ENCODE results near the gene F2RL3. TPM values are rescaled to one million over a fixed set of nuclear protein-coding genes. Genes with fewer than 3 reads are reported as not detected.

The F2RL3 gene
- total RNA-seq, 2 donors from 2014 or later: 4.9 to 5.4 TPM

DNA sequence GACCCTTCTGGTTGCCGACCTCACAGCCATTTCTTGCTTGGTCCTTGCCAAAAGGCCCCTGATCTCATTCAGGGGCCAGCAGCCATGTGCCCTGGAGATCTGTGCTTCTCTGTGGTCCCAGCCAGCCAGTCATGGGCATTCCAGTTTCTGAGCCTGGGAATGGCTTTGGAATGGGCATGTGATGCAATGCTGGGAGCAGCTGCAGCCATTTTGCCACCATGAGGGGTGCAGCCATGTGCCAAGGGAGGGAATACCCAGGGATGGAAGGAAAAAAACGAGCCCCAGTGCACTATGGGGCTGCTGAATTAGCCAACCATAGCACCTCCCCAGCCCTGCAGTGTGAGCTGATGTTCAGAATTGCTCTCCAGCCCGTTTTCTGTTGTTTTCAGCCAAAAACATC, 26.3 kb downstream of the F2RL3 start:
- Histone ChIP-seq H3K27ac (no peak overlapping the region), H3K4me3 (no peak overlapping the region), H3K4me1 (ENCODE audit: control insufficient read depth in 1 of 2, low read depth in 2 of 2) (no peaks in the 10 kb centered on the region), H3K9me3 (peaks cover 14% of the 10 kb centered on the region), H3K27me3 (replicated peaks; ENCODE audit: insufficient read depth) (no peaks in the 10 kb centered on the region), H3K36me3 (no peaks in the 10 kb centered on the region)
- TF ChIP-seq CTCF (IDR thresholded peaks at IDR 0.05): no peak
- ATAC-seq (ENCODE audit: insufficient number of reproducible peaks, low FRiP score, low read depth) (no peak), DNase-seq (ENCODE audit: low spot score) (no peak)

DNA sequence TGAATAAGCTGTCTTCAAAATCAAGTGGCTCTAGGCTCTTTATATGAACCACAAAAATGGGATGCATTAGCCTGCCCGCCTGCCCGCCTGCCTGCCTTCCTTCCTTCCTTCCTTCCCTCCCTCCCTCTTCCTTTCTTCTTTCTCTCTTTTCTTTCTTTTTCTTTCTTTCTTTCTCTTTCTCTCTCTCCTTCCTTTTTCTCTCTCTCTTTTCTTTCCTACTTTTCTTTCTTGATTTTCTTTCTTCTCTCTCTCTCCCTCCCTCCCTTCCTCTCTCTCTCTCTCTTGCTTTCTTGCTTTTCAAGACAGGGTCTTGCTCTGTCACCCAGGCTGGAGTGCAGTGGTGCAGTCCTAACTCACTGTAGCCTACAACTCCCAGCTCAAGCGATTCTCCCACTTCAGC, 26.9 kb downstream of the F2RL3 start:
- Histone ChIP-seq H3K4me1 (ENCODE audit: control insufficient read depth in 1 of 2, low read depth in 2 of 2) (no peaks in the 10 kb centered on the region), H3K36me3 (no peaks in the 10 kb centered on the region), H3K27me3 (replicated peaks; ENCODE audit: insufficient read depth) (no peaks in the 10 kb centered on the region), H3K4me3 (no peak overlapping the region), H3K27ac (no peak overlapping the region), H3K9me3 (peaks cover 14% of the 10 kb centered on the region)
- no peak for ATAC-seq (ENCODE audit: insufficient number of reproducible peaks, low FRiP score, low read depth)
- no peak for TF ChIP-seq CTCF (IDR thresholded peaks at IDR 0.05)
- no peak for DNase-seq (ENCODE audit: low spot score)

- no peak overlapping the region for H3K4me3 ChIP-seq
- TF ChIP-seq CTCF (IDR thresholded peaks at IDR 0.05): no peak
- H3K27me3 ChIP-seq (replicated peaks; ENCODE audit: insufficient read depth): no peaks in the 10 kb centered on the region
- H3K27ac ChIP-seq: no peak overlapping the region
- ATAC-seq (ENCODE audit: insufficient number of reproducible peaks, low FRiP score, low read depth) (no peak), DNase-seq (ENCODE audit: low spot score) (no peak)
- no peaks in the 10 kb centered on the region for H3K4me1 ChIP-seq (ENCODE audit: control insufficient read depth in 1 of 2, low read depth in 2 of 2)
- no peaks in the 10 kb centered on the region for H3K36me3 ChIP-seq
- peaks cover 14% of the 10 kb centered on the region for H3K9me3 ChIP-seq
These were observed 28.6 kb downstream of the F2RL3 start for GRCh38 chr19:16917401-16917800.

DNA sequence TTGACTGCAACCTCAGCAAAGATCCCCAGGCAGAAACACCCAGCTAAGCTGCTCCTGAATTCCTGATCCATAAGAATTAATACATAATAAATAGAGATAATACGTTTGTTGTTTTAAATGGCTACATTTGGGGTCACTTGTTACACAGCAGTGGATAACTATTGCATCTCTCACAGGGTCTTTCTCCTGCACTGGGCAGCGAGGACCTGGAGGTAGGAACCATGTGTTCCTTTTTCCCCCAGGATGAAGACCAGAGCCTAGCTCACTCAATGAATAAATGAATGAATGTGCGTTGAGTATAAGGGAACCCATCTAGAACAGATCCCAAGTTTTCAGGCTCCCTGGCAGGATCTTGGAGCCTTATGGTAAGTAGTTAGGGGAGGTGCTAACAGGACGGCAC, 30.7 kb downstream of the F2RL3 start:
- H3K4me3 ChIP-seq: no peak overlapping the region
- H3K27me3 ChIP-seq (replicated peaks; ENCODE audit: insufficient read depth): no peaks in the 10 kb centered on the region
- H3K27ac ChIP-seq: no peak overlapping the region
- ATAC-seq (ENCODE audit: insufficient number of reproducible peaks, low FRiP score, low read depth) (no peak), DNase-seq (ENCODE audit: low spot score) (no peak)
- H3K36me3 ChIP-seq: no peaks in the 10 kb centered on the region
- no peaks in the 10 kb centered on the region for H3K4me1 ChIP-seq (ENCODE audit: control insufficient read depth in 1 of 2, low read depth in 2 of 2)
- no peak for TF ChIP-seq CTCF (IDR thresholded peaks at IDR 0.05)
- peaks cover 4% of the 10 kb centered on the region for H3K9me3 ChIP-seq

DNA sequence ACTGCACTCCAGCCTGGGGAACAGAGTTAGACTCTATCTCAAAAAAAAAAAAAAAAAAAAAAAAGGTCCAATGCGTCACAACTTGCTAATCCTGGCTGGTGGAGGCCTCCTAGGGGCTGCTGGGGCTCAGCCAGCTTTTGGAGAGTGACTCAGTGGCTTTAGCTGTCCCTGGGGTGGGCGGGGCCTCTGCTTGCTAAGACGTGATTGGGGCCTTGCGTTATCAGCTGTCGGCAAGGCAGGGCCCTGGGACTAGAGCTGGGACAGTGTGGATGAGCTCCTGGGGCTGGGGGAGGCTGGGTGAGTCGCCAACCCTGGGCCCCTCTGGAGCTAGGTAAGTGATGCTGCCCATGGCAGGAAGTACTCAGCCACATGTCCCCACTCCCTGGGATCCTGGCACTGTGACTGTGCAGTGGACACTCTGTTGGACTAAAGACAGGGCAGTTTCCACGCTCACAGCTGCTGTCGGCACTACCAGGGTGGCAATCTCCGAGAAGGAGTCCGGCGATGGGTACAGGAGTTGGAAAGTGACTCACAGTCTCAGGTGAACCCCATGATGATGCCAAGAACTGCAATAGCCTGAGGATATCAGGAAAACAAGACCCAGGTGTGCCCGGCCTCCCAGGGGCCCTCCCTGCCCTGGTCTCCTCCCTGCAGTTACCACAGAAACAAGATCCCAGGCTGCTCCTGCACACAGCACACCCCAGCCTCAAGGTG, 32.2 kb downstream of the F2RL3 start:
- H3K27me3 ChIP-seq (replicated peaks; ENCODE audit: insufficient read depth): no peaks in the 10 kb centered on the region
- peaks cover 3% of the 10 kb centered on the region for H3K9me3 ChIP-seq
- H3K4me1 ChIP-seq (ENCODE audit: control insufficient read depth in 1 of 2, low read depth in 2 of 2): no peaks in the 10 kb centered on the region
- H3K4me3 ChIP-seq: no peak overlapping the region
- no peak for TF ChIP-seq CTCF (IDR thresholded peaks at IDR 0.05)
- no peaks in the 10 kb centered on the region for H3K36me3 ChIP-seq
- ATAC-seq (ENCODE audit: insufficient number of reproducible peaks, low FRiP score, low read depth): no peak
- no peak overlapping the region for H3K27ac ChIP-seq
- no peak for DNase-seq (ENCODE audit: low spot score)
